Transverse colon (tissue), 4 donors: ENCODE results near the gene ULK4. TPM values are rescaled to one million over a fixed set of nuclear protein-coding genes. Genes with fewer than 3 reads are reported as not detected.
"Not testable (repeated sequence)": the region's sequence is repeated elsewhere in the genome, so short reads cannot be mapped to it uniquely, and the experiment has no call there.

Source experiments
- DNase-seq: peaks from one replicate; pipeline ENCODE4 v3.0.0-alpha.2; 2019
- H3K27ac ChIP-seq, 4 donors: fragments of 200-600 bp; sonication (generic); 2 replicates each; pipeline ENCODE4 v1.5.1; 2016 to 2018; ENCODE audit warnings: inconsistent platforms in 4 of 4
- H3K27me3 ChIP-seq: fragments of 200-600 bp; sonication (generic); 2 replicates; pipeline ENCODE4 v1.5.1; 2017; ENCODE audit warnings: inconsistent platforms
- H3K36me3 ChIP-seq, 4 donors: fragments of 200-600 bp; sonication (generic); 2 replicates each; pipeline ENCODE4 v1.5.1; 2017 to 2019; ENCODE audit warnings: inconsistent platforms in 4 of 4
- H3K4me1 ChIP-seq, 4 donors: fragments of 200-600 bp; sonication (generic); 2 replicates each; pipeline ENCODE4 v1.5.1; 2017 to 2020; ENCODE audit warnings: inconsistent platforms in 4 of 4
- H3K4me3 ChIP-seq, 4 donors: fragments of 200-600 bp; sonication (generic); 1 replicate in 1 of 4; 2 replicates in 3 of 4; pipeline versions ENCODE4 v1.5.1 to v1.6.1; 2017 to 2019; ENCODE audit warnings: inconsistent platforms in 4 of 4
- H3K9me3 ChIP-seq, 2 donors: fragments of 200-600 bp; sonication (generic); 2 replicates each; pipeline ENCODE4 v1.5.1; 2017 to 2019; ENCODE audit warnings: inconsistent platforms in 2 of 2
- CTCF ChIP-seq, 5 experiments: fragments of 200-600 bp in 3 of 5; fragments of 450-650 bp in 2 of 5; sonication (generic) in 3 of 5; IDR thresholded peaks; 1 replicate in 2 of 5; 2 replicates in 3 of 5; pipeline ENCODE4 v1.5.1; 2016 to 2017; ENCODE audit warnings: antibody characterized with exemption in 5 of 5, inconsistent platforms in 3 of 5, mild to moderate bottlenecking in 2 of 5, moderate library complexity in 1 of 5
- EP300 ChIP-seq: sonication (generic); formaldehyde crosslinking; IDR thresholded peaks from one replicate; pipeline ENCODE4 v1.6.1; 2017; ENCODE audit warnings: antibody characterized with exemption, low read depth
- POLR2A ChIP-seq: fragments of 450-650 bp; IDR thresholded peaks from one replicate; pipeline ENCODE4 v1.6.1; 2016; ENCODE audit warnings: antibody characterized with exemption, mild to moderate bottlenecking, moderate library complexity
- POLR2AphosphoS5 ChIP-seq, 3 donors: sonication (generic); formaldehyde crosslinking; IDR thresholded peaks; one replicate each; pipeline ENCODE4 v1.6.1; 2016; ENCODE audit warnings: antibody characterized with exemption in 3 of 3
- WGBS, 2 donors: methylation state at CpG; one replicate each; pipeline ENCODE4 v1.1.5; 2018; ENCODE audit warnings: low coverage in 1 of 2; 5-methylcytosine and 5-hydroxymethylcytosine counted together
- in situ Hi-C, 4 donors: fragments of 200-750 bp; cut with MboI; loops; one replicate each; pipeline versions ENCODE4 v1.15.0 to v1.15.1; 2017; ENCODE audit warnings: low sequenced_read_pairs in 3 of 4, low pct_ligation_motif_present in 1 of 4, low pct_unique_long_range_greater_than_20kb in 1 of 4
- intact Hi-C: fragments of 100-400 bp; cut with DNase I; formaldehyde crosslinking; loops from one replicate; pipeline ENCODE4 v1.15.1; 2023; ENCODE audit warnings: low total_unique reads
- total RNA-seq, 4 donors: library from RNA; depleted of rRNA; stranded (reverse); fragments of >200 nt; gene quantifications; one replicate each; pipeline ENCODE4 v1.1.0, GENCODE V29; 2016

The ULK4 gene
- total RNA-seq, 4 donors from 2014 or later = 4.1 to 19.2 (median 11.7) TPM

GRCh38 chr3:41679374-41679773 is 282.5 kb downstream of the ULK4 start:
- H3K27ac ChIP-seq = no peak overlapping the region
- H3K4me3 ChIP-seq = no peak overlapping the region
- no peaks in the 10 kb centered on the region for H3K9me3 ChIP-seq
- H3K36me3 ChIP-seq = no peaks in the 10 kb centered on the region
- no peak for TF ChIP-seq POLR2AphosphoS5 (IDR thresholded peaks at IDR 0.05)
- TF ChIP-seq POLR2A = no peak
- intact Hi-C loops = no loop called here
- WGBS, 2 donors = 93 to 100% methylated on average over 1 of the region's 1 CpG
- peaks cover 0 to 13% (median 5%) of the 10 kb centered on the region in 4 donors for H3K4me1 ChIP-seq
- H3K27me3 ChIP-seq = no peaks in the 10 kb centered on the region
- in situ Hi-C loops = no loop called here
- DNase-seq = no peak

- H3K27ac ChIP-seq, H3K4me3 ChIP-seq, intact Hi-C loops, DNase-seq, H3K27me3 ChIP-seq, H3K36me3 ChIP-seq, in situ Hi-C loops, H3K4me1 ChIP-seq: not testable (repeated sequence)
- H3K9me3 ChIP-seq = peaks cover 0 to 11% of the 10 kb centered on the region in 2 donors
- 95 to 100% methylated on average over 5 to 7 of the region's 7 CpGs for WGBS, 2 donors
Measured at GRCh38 chr3:41675102-41675501, 286.8 kb downstream of the ULK4 start.

- Histone ChIP-seq H3K9me3 (peaks cover 0 to 11% of the 10 kb centered on the region in 2 donors), H3K27me3 (no peaks in the 10 kb centered on the region), H3K4me1 (no peaks in the 10 kb centered on the region), H3K36me3 (no peaks in the 10 kb centered on the region), H3K4me3 (no peak overlapping the region), H3K27ac (no peak overlapping the region)
- intact Hi-C loops (no loop called here), in situ Hi-C loops (no loop called here)
- TF ChIP-seq POLR2A (no peak), POLR2AphosphoS5 (IDR thresholded peaks at IDR 0.05) (no peak), EP300 (no peak), CTCF (IDR thresholded peaks at IDR 0.05) (no peak)
- WGBS, 2 donors = 79 to 90% methylated on average over 2 to 4 of the region's 4 CpGs
- DNase-seq = no peak
Measured at GRCh38 chr3:41674449-41674848, 287.5 kb downstream of the ULK4 start.

- no peak overlapping the region for H3K27ac ChIP-seq
- H3K9me3 ChIP-seq = peaks cover 0 to 11% of the 10 kb centered on the region in 2 donors
- intact Hi-C loops (no loop called here), in situ Hi-C loops (no loop called here)
- TF ChIP-seq EP300 (no peak), POLR2AphosphoS5 (IDR thresholded peaks at IDR 0.05) (no peak), POLR2A (no peak)
- H3K4me1 ChIP-seq = no peaks in the 10 kb centered on the region
- no peaks in the 10 kb centered on the region for H3K36me3 ChIP-seq
- no peaks in the 10 kb centered on the region for H3K27me3 ChIP-seq
- WGBS, 2 donors = 41 to 65% methylated on average over 2 of the region's 2 CpGs
- no peak overlapping the region for H3K4me3 ChIP-seq
- no peak for DNase-seq
Measured at GRCh38 chr3:41673650-41674049, 288.3 kb downstream of the ULK4 start.

- DNase-seq = no peak
- TF ChIP-seq CTCF (IDR thresholded peaks at IDR 0.05) = no peak
- TF ChIP-seq POLR2A = no peak
- TF ChIP-seq EP300 = no peak
- no peak for TF ChIP-seq POLR2AphosphoS5 (IDR thresholded peaks at IDR 0.05)
- H3K27ac ChIP-seq = no peak overlapping the region
- no peaks in the 10 kb centered on the region for H3K36me3 ChIP-seq
- no peaks in the 10 kb centered on the region for H3K4me1 ChIP-seq
- in situ Hi-C loops (no loop called here), intact Hi-C loops (no loop called here)
- H3K4me3 ChIP-seq = no peak overlapping the region
- H3K9me3 ChIP-seq = peaks cover 0 to 11% of the 10 kb centered on the region in 2 donors
- H3K27me3 ChIP-seq = no peaks in the 10 kb centered on the region
Measured at GRCh38 chr3:41668379-41668778, 293.5 kb downstream of the ULK4 start.

- Histone ChIP-seq H3K4me3 (no peak overlapping the region), H3K4me1 (no peaks in the 10 kb centered on the region), H3K36me3 (no peaks in the 10 kb centered on the region), H3K9me3 (no peaks in the 10 kb centered on the region), H3K27ac (no peak overlapping the region), H3K27me3 (no peaks in the 10 kb centered on the region)
- in situ Hi-C loops (no loop called here), intact Hi-C loops (no loop called here)
- no peak for DNase-seq
- TF ChIP-seq EP300 (no peak), POLR2AphosphoS5 (IDR thresholded peaks at IDR 0.05) (no peak), POLR2A (no peak), CTCF (IDR thresholded peaks at IDR 0.05) (no peak)
- WGBS, 2 donors = 85 to 93% methylated on average over 4 of the region's 4 CpGs
Measured at GRCh38 chr3:41662288-41662687, 299.6 kb downstream of the ULK4 start.
